HEK293 (cell line): ENCODE measurements around the gene HOXA3.

ENCODE experiments used
- BCL11B ChIP-seq: fragments of 450-650 bp; formaldehyde crosslinking; IDR thresholded peaks from 2 replicates; pipeline ENCODE4 v1.5.1; 2016; ENCODE audit warnings: low read depth, missing biosample characterization, missing genetic modification characterization
- GLIS1 ChIP-seq: fragments of 450-650 bp; formaldehyde crosslinking; IDR thresholded peaks from 2 replicates; pipeline ENCODE4 v1.5.1; 2016; ENCODE audit warnings: missing biosample characterization, missing genetic modification characterization
- IKZF3 ChIP-seq: fragments of 450-650 bp; IDR thresholded peaks from 2 replicates; pipeline ENCODE4 v1.5.0; 2018; ENCODE audit warnings: missing biosample characterization, mild to moderate bottlenecking, missing genetic modification characterization, moderate library complexity
- KLF8 ChIP-seq: fragments of 450-650 bp; formaldehyde crosslinking; IDR thresholded peaks from 2 replicates; pipeline ENCODE4 v1.5.1; 2016; ENCODE audit warnings: missing biosample characterization, missing genetic modification characterization
- KLF9 ChIP-seq: fragments of 450-650 bp; formaldehyde crosslinking; IDR thresholded peaks from 2 replicates; pipeline ENCODE4 v1.5.1; 2016; ENCODE audit warnings: missing biosample characterization, missing genetic modification characterization, low read depth
- OVOL3 ChIP-seq: fragments of 450-650 bp; formaldehyde crosslinking; IDR thresholded peaks from 2 replicates; pipeline ENCODE4 v1.5.1; 2016; ENCODE audit warnings: missing biosample characterization, missing genetic modification characterization
- PRDM1 ChIP-seq: fragments of 450-650 bp; formaldehyde crosslinking; IDR thresholded peaks from 2 replicates; pipeline ENCODE4; 2016; ENCODE audit warnings: missing biosample characterization, missing genetic modification characterization
- SP3 ChIP-seq: fragments of 450-650 bp; formaldehyde crosslinking; IDR thresholded peaks from 2 replicates; pipeline ENCODE4 v1.5.1; 2016; ENCODE audit warnings: missing biosample characterization, missing genetic modification characterization
- YY2 ChIP-seq: fragments of 450-650 bp; formaldehyde crosslinking; IDR thresholded peaks from 2 replicates; pipeline ENCODE4 v1.5.1; 2016; ENCODE audit warnings: missing biosample characterization, missing genetic modification characterization
- ZBTB17 ChIP-seq: fragments of 450-650 bp; formaldehyde crosslinking; IDR thresholded peaks from 2 replicates; pipeline ENCODE4 v1.5.1; 2016; ENCODE audit warnings: missing biosample characterization, missing genetic modification characterization
- ZBTB8A ChIP-seq: fragments of 450-650 bp; formaldehyde crosslinking; IDR thresholded peaks from 2 replicates; pipeline ENCODE4 v1.5.1; 2016; ENCODE audit warnings: missing biosample characterization, missing genetic modification characterization
- ZFP3 ChIP-seq: fragments of 450-650 bp; formaldehyde crosslinking; IDR thresholded peaks from 2 replicates; pipeline ENCODE4 v1.5.1; 2016; ENCODE audit warnings: low read depth, missing biosample characterization, missing genetic modification characterization
- ZNF140 ChIP-seq: fragments of 450-650 bp; formaldehyde crosslinking; IDR thresholded peaks from 2 replicates; pipeline ENCODE4 v1.5.1; 2016; ENCODE audit warnings: missing biosample characterization, missing genetic modification characterization
- ZNF146 ChIP-seq: fragments of 450-650 bp; formaldehyde crosslinking; IDR thresholded peaks from 2 replicates; pipeline ENCODE4 v1.5.1; 2016; ENCODE audit warnings: missing biosample characterization, missing genetic modification characterization
- ZNF223 ChIP-seq: fragments of 450-650 bp; formaldehyde crosslinking; IDR thresholded peaks from 2 replicates; pipeline ENCODE4 v1.5.1; 2016; ENCODE audit warnings: missing biosample characterization, missing genetic modification characterization
- ZNF433 ChIP-seq: fragments of 450-650 bp; formaldehyde crosslinking; IDR thresholded peaks from 2 replicates; pipeline ENCODE4 v1.5.1; 2016; ENCODE audit warnings: missing biosample characterization, missing genetic modification characterization, low read depth
- ZNF585B ChIP-seq: fragments of 450-650 bp; formaldehyde crosslinking; IDR thresholded peaks from 2 replicates; pipeline ENCODE4 v1.5.1; 2016; ENCODE audit warnings: missing biosample characterization, missing genetic modification characterization
- ZNF654 ChIP-seq: fragments of 450-650 bp; formaldehyde crosslinking; IDR thresholded peaks from 2 replicates; pipeline ENCODE4 v1.5.1; 2016; ENCODE audit warnings: low read depth, missing biosample characterization, missing genetic modification characterization
- ZNF660 ChIP-seq: fragments of 450-650 bp; IDR thresholded peaks from 2 replicates; pipeline ENCODE4 v1.5.1; 2018; ENCODE audit warnings: missing biosample characterization, mild to moderate bottlenecking, missing genetic modification characterization
- ZNF670 ChIP-seq: fragments of 450-650 bp; formaldehyde crosslinking; IDR thresholded peaks from 2 replicates; pipeline ENCODE4 v1.5.1; 2016; ENCODE audit warnings: missing biosample characterization, missing genetic modification characterization, low read depth
- ZNF677 ChIP-seq: fragments of 450-650 bp; IDR thresholded peaks from 2 replicates; pipeline ENCODE4 v1.5.0; 2018; ENCODE audit warnings: missing biosample characterization, mild to moderate bottlenecking, missing genetic modification characterization, moderate library complexity
- ZNF747 ChIP-seq: fragments of 450-650 bp; formaldehyde crosslinking; IDR thresholded peaks from 2 replicates; pipeline ENCODE4 v1.5.1; 2016; ENCODE audit warnings: missing biosample characterization, missing genetic modification characterization
- TF ChIP-seq, protein P1 (sequence below): fragments of 450-650 bp; formaldehyde crosslinking; IDR thresholded peaks from 2 replicates; pipeline ENCODE4 v1.5.1; 2016; ENCODE audit warnings: missing biosample characterization, missing genetic modification characterization
- TF ChIP-seq, protein P2 (sequence below): fragments of 450-650 bp; formaldehyde crosslinking; IDR thresholded peaks from 2 replicates; pipeline ENCODE4 v1.5.1; 2016; ENCODE audit warnings: missing biosample characterization, missing genetic modification characterization
- TF ChIP-seq, protein P3 (sequence below): fragments of 450-650 bp; formaldehyde crosslinking; IDR thresholded peaks from 2 replicates; pipeline ENCODE4 v1.5.1; 2016; ENCODE audit warnings: missing biosample characterization, missing genetic modification characterization
- TF ChIP-seq, protein P4 (sequence below): fragments of 450-650 bp; formaldehyde crosslinking; IDR thresholded peaks from 2 replicates; pipeline ENCODE4 v1.5.1; 2016; ENCODE audit warnings: missing biosample characterization, missing genetic modification characterization
- TF ChIP-seq, protein P5 (sequence below): fragments of 450-650 bp; formaldehyde crosslinking; IDR thresholded peaks from 2 replicates; pipeline ENCODE4 v1.5.1; 2016; ENCODE audit warnings: missing biosample characterization, missing genetic modification characterization
- TF ChIP-seq, protein P6 (sequence below): fragments of 450-650 bp; formaldehyde crosslinking; IDR thresholded peaks from 2 replicates; pipeline ENCODE4 v1.5.1; 2016; ENCODE audit warnings: missing biosample characterization, missing genetic modification characterization
- TF ChIP-seq, protein P7 (sequence below): fragments of 450-650 bp; formaldehyde crosslinking; IDR thresholded peaks from 2 replicates; pipeline ENCODE4 v1.5.1; 2016; ENCODE audit warnings: missing biosample characterization, missing genetic modification characterization

The HOXA3 gene

DNA sequence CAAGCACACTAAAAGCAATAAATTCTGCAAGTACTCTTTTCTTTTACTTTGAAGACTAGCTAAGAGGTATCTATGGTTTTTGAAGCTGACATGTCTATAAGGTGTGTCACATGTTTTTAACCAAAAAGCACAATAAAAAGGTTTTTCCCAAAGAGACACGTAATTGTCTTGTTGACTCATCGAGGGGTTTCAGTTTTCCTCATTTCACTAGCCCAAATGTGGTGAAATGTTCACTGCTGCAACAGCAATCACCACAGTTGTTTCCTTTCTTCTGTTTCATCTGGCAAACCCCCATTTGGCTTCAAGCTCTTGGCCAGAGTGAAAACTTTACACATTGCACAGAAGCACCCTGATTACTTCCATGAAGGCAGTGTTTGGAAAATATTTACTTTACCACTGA lies 18.0 kb downstream of the HOXA3 start (continued):
- TF ChIP-seq, protein P1, sequence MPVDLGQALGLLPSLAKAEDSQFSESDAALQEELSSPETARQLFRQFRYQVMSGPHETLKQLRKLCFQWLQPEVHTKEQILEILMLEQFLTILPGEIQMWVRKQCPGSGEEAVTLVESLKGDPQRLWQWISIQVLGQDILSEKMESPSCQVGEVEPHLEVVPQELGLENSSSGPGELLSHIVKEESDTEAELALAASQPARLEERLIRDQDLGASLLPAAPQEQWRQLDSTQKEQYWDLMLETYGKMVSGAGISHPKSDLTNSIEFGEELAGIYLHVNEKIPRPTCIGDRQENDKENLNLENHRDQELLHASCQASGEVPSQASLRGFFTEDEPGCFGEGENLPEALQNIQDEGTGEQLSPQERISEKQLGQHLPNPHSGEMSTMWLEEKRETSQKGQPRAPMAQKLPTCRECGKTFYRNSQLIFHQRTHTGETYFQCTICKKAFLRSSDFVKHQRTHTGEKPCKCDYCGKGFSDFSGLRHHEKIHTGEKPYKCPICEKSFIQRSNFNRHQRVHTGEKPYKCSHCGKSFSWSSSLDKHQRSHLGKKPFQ: no peak
- TF ChIP-seq, protein P2, sequence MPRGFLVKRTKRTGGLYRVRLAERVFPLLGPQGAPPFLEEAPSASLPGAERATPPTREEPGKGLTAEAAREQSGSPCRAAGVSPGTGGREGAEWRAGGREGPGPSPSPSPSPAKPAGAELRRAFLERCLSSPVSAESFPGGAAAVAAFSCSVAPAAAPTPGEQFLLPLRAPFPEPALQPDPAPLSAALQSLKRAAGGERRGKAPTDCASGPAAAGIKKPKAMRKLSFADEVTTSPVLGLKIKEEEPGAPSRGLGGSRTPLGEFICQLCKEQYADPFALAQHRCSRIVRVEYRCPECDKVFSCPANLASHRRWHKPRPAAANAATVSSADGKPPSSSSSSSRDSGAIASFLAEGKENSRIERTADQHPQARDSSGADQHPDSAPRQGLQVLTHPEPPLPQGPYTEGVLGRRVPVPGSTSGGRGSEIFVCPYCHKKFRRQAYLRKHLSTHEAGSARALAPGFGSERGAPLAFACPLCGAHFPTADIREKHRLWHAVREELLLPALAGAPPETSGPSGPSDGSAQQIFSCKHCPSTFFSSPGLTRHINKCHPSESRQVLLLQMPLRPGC (tag by site-specific recombination): peak; percentile 76; the same call in 1 of the 2 replicates
- TF ChIP-seq, protein P3, sequence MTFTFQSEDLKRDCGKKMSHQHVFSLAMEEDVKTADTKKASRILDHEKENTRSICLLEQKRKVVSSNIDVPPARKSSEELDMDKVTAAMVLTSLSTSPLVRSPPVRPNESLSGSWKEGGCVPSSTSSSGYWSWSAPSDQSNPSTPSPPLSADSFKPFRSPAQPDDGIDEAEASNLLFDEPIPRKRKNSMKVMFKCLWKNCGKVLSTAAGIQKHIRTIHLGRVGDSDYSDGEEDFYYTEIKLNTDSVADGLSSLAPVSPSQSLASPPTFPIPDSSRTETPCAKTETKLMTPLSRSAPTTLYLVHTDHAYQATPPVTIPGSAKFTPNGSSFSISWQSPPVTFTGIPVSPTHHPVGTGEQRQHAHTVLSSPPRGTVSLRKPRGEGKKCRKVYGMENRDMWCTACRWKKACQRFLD (tag by site-specific recombination): no peak
- TF ChIP-seq GLIS1 (no peak), SP3 (tag by site-specific recombination) (no peak), ZNF654 (no peak), KLF8 (no peak), IKZF3 (peak; percentile 74), ZNF660 (tag by site-specific recombination) (peak; percentile 67; the same call in 1 of the 2 replicates), ZNF585B (tag by site-specific recombination) (no peak), BCL11B (tag by site-specific recombination) (no peak), ZNF433 (no peak), ZFP3 (tag by site-specific recombination) (no peak), YY2 (no peak), ZNF146 (tag by site-specific recombination) (no peak), ZNF140 (tag by site-specific recombination) (no peak), OVOL3 (no peak), ZNF223 (tag by site-specific recombination) (no peak), ZNF677 (tag by site-specific recombination) (no peak), ZBTB17 (0 out of 2 replicates have a peak, but pooled peaks have one; percentile 64), ZNF670 (no peak), ZNF747 (tag by site-specific recombination) (no peak), KLF9 (tag by site-specific recombination) (no peak), PRDM1 (tag by site-specific recombination) (peak; percentile 57), ZBTB8A (tag by site-specific recombination) (no peak)
- TF ChIP-seq, protein P4, sequence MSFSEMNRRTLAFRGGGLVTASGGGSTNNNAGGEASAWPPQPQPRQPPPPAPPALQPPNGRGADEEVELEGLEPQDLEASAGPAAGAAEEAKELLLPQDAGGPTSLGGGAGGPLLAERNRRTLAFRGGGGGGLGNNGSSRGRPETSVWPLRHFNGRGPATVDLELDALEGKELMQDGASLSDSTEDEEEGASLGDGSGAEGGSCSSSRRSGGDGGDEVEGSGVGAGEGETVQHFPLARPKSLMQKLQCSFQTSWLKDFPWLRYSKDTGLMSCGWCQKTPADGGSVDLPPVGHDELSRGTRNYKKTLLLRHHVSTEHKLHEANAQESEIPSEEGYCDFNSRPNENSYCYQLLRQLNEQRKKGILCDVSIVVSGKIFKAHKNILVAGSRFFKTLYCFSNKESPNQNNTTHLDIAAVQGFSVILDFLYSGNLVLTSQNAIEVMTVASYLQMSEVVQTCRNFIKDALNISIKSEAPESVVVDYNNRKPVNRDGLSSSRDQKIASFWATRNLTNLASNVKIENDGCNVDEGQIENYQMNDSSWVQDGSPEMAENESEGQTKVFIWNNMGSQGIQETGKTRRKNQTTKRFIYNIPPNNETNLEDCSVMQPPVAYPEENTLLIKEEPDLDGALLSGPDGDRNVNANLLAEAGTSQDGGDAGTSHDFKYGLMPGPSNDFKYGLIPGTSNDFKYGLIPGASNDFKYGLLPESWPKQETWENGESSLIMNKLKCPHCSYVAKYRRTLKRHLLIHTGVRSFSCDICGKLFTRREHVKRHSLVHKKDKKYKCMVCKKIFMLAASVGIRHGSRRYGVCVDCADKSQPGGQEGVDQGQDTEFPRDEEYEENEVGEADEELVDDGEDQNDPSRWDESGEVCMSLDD (tag by site-specific recombination): no peak
- TF ChIP-seq, protein P5, sequence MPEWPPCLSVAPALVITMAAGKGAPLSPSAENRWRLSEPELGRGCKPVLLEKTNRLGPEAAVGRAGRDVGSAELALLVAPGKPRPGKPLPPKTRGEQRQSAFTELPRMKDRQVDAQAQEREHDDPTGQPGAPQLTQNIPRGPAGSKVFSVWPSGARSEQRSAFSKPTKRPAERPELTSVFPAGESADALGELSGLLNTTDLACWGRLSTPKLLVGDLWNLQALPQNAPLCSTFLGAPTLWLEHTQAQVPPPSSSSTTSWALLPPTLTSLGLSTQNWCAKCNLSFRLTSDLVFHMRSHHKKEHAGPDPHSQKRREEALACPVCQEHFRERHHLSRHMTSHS (tag by site-specific recombination): no peak
- TF ChIP-seq, protein P6, sequence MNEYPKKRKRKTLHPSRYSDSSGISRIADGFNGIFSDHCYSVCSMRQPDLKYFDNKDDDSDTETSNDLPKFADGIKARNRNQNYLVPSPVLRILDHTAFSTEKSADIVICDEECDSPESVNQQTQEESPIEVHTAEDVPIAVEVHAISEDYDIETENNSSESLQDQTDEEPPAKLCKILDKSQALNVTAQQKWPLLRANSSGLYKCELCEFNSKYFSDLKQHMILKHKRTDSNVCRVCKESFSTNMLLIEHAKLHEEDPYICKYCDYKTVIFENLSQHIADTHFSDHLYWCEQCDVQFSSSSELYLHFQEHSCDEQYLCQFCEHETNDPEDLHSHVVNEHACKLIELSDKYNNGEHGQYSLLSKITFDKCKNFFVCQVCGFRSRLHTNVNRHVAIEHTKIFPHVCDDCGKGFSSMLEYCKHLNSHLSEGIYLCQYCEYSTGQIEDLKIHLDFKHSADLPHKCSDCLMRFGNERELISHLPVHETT (tag by site-specific recombination): 0 out of 2 replicates have a peak, but pooled peaks have one; percentile 41
- TF ChIP-seq, protein P7, sequence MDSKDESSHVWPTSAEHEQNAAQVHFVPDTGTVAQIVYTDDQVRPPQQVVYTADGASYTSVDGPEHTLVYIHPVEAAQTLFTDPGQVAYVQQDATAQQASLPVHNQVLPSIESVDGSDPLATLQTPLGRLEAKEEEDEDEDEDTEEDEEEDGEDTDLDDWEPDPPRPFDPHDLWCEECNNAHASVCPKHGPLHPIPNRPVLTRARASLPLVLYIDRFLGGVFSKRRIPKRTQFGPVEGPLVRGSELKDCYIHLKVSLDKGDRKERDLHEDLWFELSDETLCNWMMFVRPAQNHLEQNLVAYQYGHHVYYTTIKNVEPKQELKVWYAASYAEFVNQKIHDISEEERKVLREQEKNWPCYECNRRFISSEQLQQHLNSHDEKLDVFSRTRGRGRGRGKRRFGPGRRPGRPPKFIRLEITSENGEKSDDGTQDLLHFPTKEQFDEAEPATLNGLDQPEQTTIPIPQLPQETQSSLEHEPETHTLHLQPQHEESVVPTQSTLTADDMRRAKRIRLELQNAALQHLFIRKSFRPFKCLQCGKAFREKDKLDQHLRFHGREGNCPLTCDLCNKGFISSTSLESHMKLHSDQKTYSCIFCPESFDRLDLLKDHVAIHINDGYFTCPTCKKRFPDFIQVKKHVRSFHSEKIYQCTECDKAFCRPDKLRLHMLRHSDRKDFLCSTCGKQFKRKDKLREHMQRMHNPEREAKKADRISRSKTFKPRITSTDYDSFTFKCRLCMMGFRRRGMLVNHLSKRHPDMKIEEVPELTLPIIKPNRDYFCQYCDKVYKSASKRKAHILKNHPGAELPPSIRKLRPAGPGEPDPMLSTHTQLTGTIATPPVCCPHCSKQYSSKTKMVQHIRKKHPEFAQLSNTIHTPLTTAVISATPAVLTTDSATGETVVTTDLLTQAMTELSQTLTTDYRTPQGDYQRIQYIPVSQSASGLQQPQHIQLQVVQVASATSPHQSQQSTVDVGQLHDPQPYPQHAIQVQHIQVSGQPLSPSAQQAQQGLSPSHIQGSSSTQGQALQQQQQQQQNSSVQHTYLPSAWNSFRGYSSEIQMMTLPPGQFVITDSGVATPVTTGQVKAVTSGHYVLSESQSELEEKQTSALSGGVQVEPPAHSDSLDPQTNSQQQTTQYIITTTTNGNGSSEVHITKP (tag by site-specific recombination): 0 out of 2 replicates have a peak, but pooled peaks have one; percentile 23
